A549 (cell line): ENCODE data around the gene TMPRSS9. TPM values are rescaled to one million over a fixed set of nuclear protein-coding genes. Genes with fewer than 3 reads are reported as not detected.
"Not testable (repeated sequence)": the region's sequence is repeated elsewhere in the genome, so short reads cannot be mapped to it uniquely, and the experiment has no call there.

Experiments used
- ATAC-seq, 2 experiments: fragments of 200-7000 bp in 1 of 2; fragments of >200 bp in 1 of 2; cut with Nextera tagmentation in 1 of 2; cut with Tn5 transposase in 1 of 2; 3 replicates each; pipeline versions ENCODE4 v1.8.0 to v1.9.1; 2018 to 2020; ENCODE audit warnings: mild to moderate bottlenecking in 1 of 2, moderate library complexity in 1 of 2
- CTCF ChIA-PET: fragments of 300-600 bp; sonication (Branson Sonifier 250); formaldehyde crosslinking; extraction: SDS; loops from one replicate; lab custom pipeline; 2021; ENCODE audit warnings: antibody characterized with exemption, inconsistent platforms; lab: Yijun Ruan, JAX
- POLR2A ChIA-PET: fragments of 350-600 bp; formaldehyde crosslinking; extraction: SDS; loops from one replicate; lab custom pipeline; 2021; ENCODE audit warnings: antibody characterized with exemption, inconsistent platforms; lab: Yijun Ruan, JAX
- DNase-seq, 2 experiments: peaks; one replicate each; pipeline versions ENCODE4 v3.0.0 to v3.0.0-alpha.2; 2011 to 2016; ENCODE audit warnings: low read depth in 1 of 2, low spot score in 1 of 2
- FAIRE-seq: peaks from 2 replicates; lab custom pipeline; 2011; peaks lifted over from hg19 to GRCh38; lab: Jason Lieb, UNC
- H3K27ac ChIP-seq, 2 experiments: fragments of >200 bp; sonication (Bioruptor Twin); formaldehyde crosslinking; 3 replicates each; pipeline ENCODE4 v1.5.1; 2016 to 2017
- H3K4me1 ChIP-seq: fragments of >200 bp; sonication (Bioruptor Twin); formaldehyde crosslinking; 3 replicates; pipeline ENCODE4 v1.6.1; 2016
- H3K4me2 ChIP-seq: fragments of >200 bp; sonication (Bioruptor Twin); formaldehyde crosslinking; 3 replicates; pipeline ENCODE4 v1.6.1; 2016
- H3K4me3 ChIP-seq: fragments of >200 bp; sonication (Bioruptor Twin); formaldehyde crosslinking; 3 replicates; pipeline ENCODE4 v1.5.1; 2016
- H3K9me3 ChIP-seq: fragments of >200 bp; sonication (Bioruptor Twin); formaldehyde crosslinking; 3 replicates; pipeline ENCODE4 v1.6.1; 2016
- BCL3 ChIP-seq: fragments of >200 bp; sonication (Bioruptor Twin); formaldehyde crosslinking; IDR thresholded peaks from 3 replicates; pipeline ENCODE4 v1.6.1; 2016
- CEBPB ChIP-seq, 2 experiments: fragments of >200 bp in 1 of 2; sonication (Bioruptor Twin) in 1 of 2; formaldehyde crosslinking in 1 of 2; IDR thresholded peaks; 2 replicates each; pipeline ENCODE4 v1.6.1; 2012 to 2016
- CHD2 ChIP-seq: fragments of 150-350 bp; IDR thresholded peaks from 2 replicates; pipeline ENCODE4 v1.6.1; 2014; ENCODE audit warnings: low read length; ENCODE audit not compliant: partially characterized antibody
- CTCF ChIP-seq: fragments of >200 bp; sonication (Bioruptor Twin); formaldehyde crosslinking; IDR thresholded peaks from 3 replicates; pipeline ENCODE4 v1.5.1; 2016
- EHMT2 ChIP-seq: fragments of 200-600 bp; sonication (generic); IDR thresholded peaks from 2 replicates; pipeline ENCODE4 v1.6.1; 2016; ENCODE audit warnings: antibody characterized with exemption, low read depth, mild to moderate bottlenecking, moderate library complexity
- ELK1 ChIP-seq: fragments of 150-350 bp; IDR thresholded peaks from 2 replicates; pipeline ENCODE4 v1.6.1; 2014; ENCODE audit warnings: low read depth, mild to moderate bottlenecking, low read length
- EP300 ChIP-seq, 2 experiments: fragments of >200 bp; sonication (Bioruptor Twin); formaldehyde crosslinking; IDR thresholded peaks; 2 replicates in 1 of 2; 3 replicates in 1 of 2; pipeline ENCODE4 v1.6.1; 2016 to 2017
- FOSB ChIP-seq: fragments of 250-450 bp; sonication (Bioruptor Pico); IDR thresholded peaks from 2 replicates; pipeline ENCODE4 v1.5.0; 2020; ENCODE audit warnings: mild to moderate bottlenecking, moderate library complexity
- FOXS1 ChIP-seq: fragments of 250-450 bp; sonication (Bioruptor Pico); IDR thresholded peaks from 2 replicates; pipeline ENCODE4 v1.5.0; 2020; ENCODE audit warnings: mild to moderate bottlenecking, moderate library complexity
- GATA3 ChIP-seq: IDR thresholded peaks from 2 replicates; pipeline ENCODE4 v1.6.1; 2012; ENCODE audit warnings: borderline replicate concordance
- HDAC2 ChIP-seq: fragments of 200-600 bp; sonication (generic); IDR thresholded peaks from 2 replicates; pipeline ENCODE4 v1.6.1; 2016
- HES2 ChIP-seq: fragments of >200 bp; sonication (Bioruptor Twin); formaldehyde crosslinking; IDR thresholded peaks from 2 replicates; pipeline ENCODE4 v1.6.1; 2016
- HEYL ChIP-seq: fragments of 250-450 bp; sonication (Bioruptor Pico); IDR thresholded peaks from 2 replicates; pipeline ENCODE4 v1.8.0; 2021; ENCODE audit warnings: mild to moderate bottlenecking, moderate library complexity
- JUNB ChIP-seq: fragments of >200 bp; sonication (Bioruptor Twin); formaldehyde crosslinking; IDR thresholded peaks from 2 replicates; pipeline ENCODE4 v1.6.1; 2016
- KDM1A ChIP-seq: fragments of 200-600 bp; sonication (generic); IDR thresholded peaks from 2 replicates; pipeline ENCODE4 v1.6.1; 2016; ENCODE audit warnings: low read depth, mild to moderate bottlenecking
- MAX ChIP-seq: IDR thresholded peaks from 2 replicates; pipeline ENCODE4 v1.6.1; 2012
- MYC ChIP-seq: IDR thresholded peaks from 2 replicates; pipeline ENCODE4 v1.6.1; 2012; ENCODE audit warnings: mild to moderate bottlenecking, inconsistent platforms, low read length, improper control_type of control experiment, borderline replicate concordance
- PBX3 ChIP-seq: IDR thresholded peaks from 2 replicates; pipeline ENCODE4 v1.6.1; 2012
- PHF8 ChIP-seq: fragments of 200-600 bp; sonication (generic); IDR thresholded peaks from 2 replicates; pipeline ENCODE4 v1.6.1; 2016; ENCODE audit warnings: low read depth, mild to moderate bottlenecking, antibody characterized with exemption, moderate library complexity, borderline replicate concordance
- ZNF302 ChIP-seq: fragments of 250-450 bp; sonication (Bioruptor Pico); IDR thresholded peaks from 2 replicates; pipeline ENCODE4 v1.9.0; 2021; ENCODE audit warnings: inconsistent platforms, mild to moderate bottlenecking, moderate library complexity
- WGBS: methylation state at CpG from one replicate; pipeline ENCODE4 v1.1.6; 2017; ENCODE audit errors: missing lambda C conversion rate; 5-methylcytosine and 5-hydroxymethylcytosine counted together
- polyA plus RNA-seq, 4 experiments: library from polyadenylated mRNA; depleted of rRNA in 3 of 4; stranded (reverse); fragments of >200 nt; fragmentation: RNase III in 1 of 4; extraction: RNeasy Plus Mini Kit Qiagen cat#74134 plus additional on column Dnase treatment in 1 of 4; gene quantifications; 2 replicates in 3 of 4; 3 replicates in 1 of 4; pipeline ENCODE4 v1.2.3, GENCODE V29; 2011 to 2017

The TMPRSS9 gene
- polyA plus RNA-seq, 2 of the 4 experiments (the other 2 are of a cell fraction), result 0.01 TPM; not detected in 1

- Histone ChIP-seq H3K4me2 (no peak overlapping the region), H3K9me3 (no peaks in the 10 kb centered on the region), H3K4me3 (no peak overlapping the region), H3K4me1 (no peaks in the 10 kb centered on the region), H3K27ac (no peak overlapping the region)
- FAIRE-seq (no peak), DNase-seq (no peak), ATAC-seq (peak; percentile 31 to 53; a peak in 3 of 6 replicates)
- WGBS, result 72% methylated on average over 18 of the region's 25 CpGs
- TF ChIP-seq PBX3 (no peak), JUNB (no peak), HEYL (CRISPR knock-in tag) (no peak), MAX (0 out of 2 replicates have a peak, but pooled peaks have one; percentile 15), CHD2 (no peak)
- CTCF ChIA-PET, result no interaction called here
- POLR2A ChIA-PET, result no interaction called here
Observed at GRCh38 chr19:2345794-2346663, 14.0 kb upstream of the TMPRSS9 start.

GRCh38 chr19:2349818-2350217 is 10.2 kb upstream of the TMPRSS9 start:
- POLR2A ChIA-PET, H3K4me1 ChIP-seq, ATAC-seq, FAIRE-seq, H3K27ac ChIP-seq, H3K9me3 ChIP-seq, CTCF ChIA-PET, H3K4me3 ChIP-seq, H3K4me2 ChIP-seq, DNase-seq: not testable (repeated sequence)
- WGBS, result 90% methylated on average over 24 of the region's 24 CpGs

GRCh38 chr19:2350656-2351055 is 9.4 kb upstream of the TMPRSS9 start:
- no peak overlapping the region for H3K4me2 ChIP-seq
- H3K27ac ChIP-seq, result no peak overlapping the region
- no peaks in the 10 kb centered on the region for H3K4me1 ChIP-seq
- FAIRE-seq (no peak), ATAC-seq (no peak), DNase-seq (no peak)
- H3K4me3 ChIP-seq, result no peak overlapping the region
- H3K9me3 ChIP-seq, result no peaks in the 10 kb centered on the region
- TF ChIP-seq CEBPB (IDR thresholded peaks at IDR 0.05), result no peak
- TF ChIP-seq EHMT2, result no peak
- TF ChIP-seq HEYL (CRISPR knock-in tag), result no peak
- no peak for TF ChIP-seq ZNF302 (CRISPR knock-in tag)
- no peak for TF ChIP-seq ELK1
- TF ChIP-seq FOXS1 (CRISPR knock-in tag), result no peak
- TF ChIP-seq HES2, result no peak
- TF ChIP-seq BCL3, result no peak
- no peak for TF ChIP-seq PHF8
- TF ChIP-seq FOSB (CRISPR knock-in tag), result no peak
- TF ChIP-seq KDM1A, result no peak
- TF ChIP-seq EP300 (IDR thresholded peaks at IDR 0.05), result no peak
- no peak for TF ChIP-seq MYC
- TF ChIP-seq MAX, result no peak
- no peak for TF ChIP-seq GATA3
- no peak for TF ChIP-seq HDAC2
- TF ChIP-seq CTCF, result no peak
- WGBS, result 88% methylated on average over 14 of the region's 16 CpGs
- POLR2A ChIA-PET, result interaction anchor here (0.5 kb wide), 1 partner anchor 39 kb away, joined by 3 read pairs; no protein-coding TSS in a partner anchor
- CTCF ChIA-PET, result interaction anchor here (1.6 kb wide), 1 partner anchor 41 kb away, joined by 5 read pairs; no protein-coding TSS in a partner anchor
